ENCODE data around the gene ERFL. TPM values are rescaled to one million over a fixed set of nuclear protein-coding genes. Genes with fewer than 3 reads are reported as not detected.

ERFL gene
- total and polyA plus RNA-seq, 2 of the 8 experiments (the other 6 are each of a cell fraction or from before 2014, with no cell fraction given) = 0.12 TPM; not detected in 1

- 93% methylated on average over 13 of the region's 13 CpGs; no CpG with 5 or more reads in 1 of the 2 experiments for WGBS, 2 experiments (ENCODE audit: extremely low coverage in 1 of 2, insufficient coverage in 1 of 2, insufficient read length in 1 of 2, insufficient replicate concordance in 2 of 2, low coverage in 1 of 2, low lambda C conversion rate in 2 of 2, missing lambda C conversion rate in 1 of 2)
- H4K8ac ChIP-seq (ENCODE audit: extremely low read depth, insufficient read depth, low read length) = peak overlapping the region; percentile 57; the same call in 1 of the 2 replicates
- H3K56ac ChIP-seq (replicated peaks; ENCODE audit: insufficient read length, low read depth, low read length) = no peak overlapping the region
- peaks cover 3 to 10% (median 6%) of the 10 kb centered on the region in 4 experiments for H3K4me1 ChIP-seq (replicated peaks in 1 of 4; ENCODE audit: control insufficient read depth in 3 of 4, insufficient read depth in 4 of 4, low read length in 3 of 4)
- H3K4ac ChIP-seq (replicated peaks; ENCODE audit: insufficient read length, low read depth, low read length) = no peak overlapping the region
- no peaks in the 10 kb centered on the region for H3K79me1 ChIP-seq (ENCODE audit: low read depth, low read length)
- H2AFZ ChIP-seq (ENCODE audit: low read length) = no peak overlapping the region
- no peak overlapping the region for H2BK120ac ChIP-seq (replicated peaks; ENCODE audit: low read depth, low read length)
- no peak overlapping the region for H3K4me3 ChIP-seq (ENCODE audit: extremely low read depth in 1 of 4, insufficient read depth in 2 of 4, low read depth in 3 of 4, low read length in 4 of 4)
- H2BK5ac ChIP-seq (ENCODE audit: low read depth, low read length) = no peak overlapping the region; the same call in 1 of the 2 replicates
- peaks cover 0 to 5% (median 0%) of the 10 kb centered on the region in 4 experiments; a peak in 2 of 8 replicates for H3K36me3 ChIP-seq (ENCODE audit: control insufficient read depth in 2 of 4, insufficient read depth in 4 of 4, low read length in 3 of 4)
- no peak overlapping the region for H3K18ac ChIP-seq (ENCODE audit: extremely low read depth, low read length)
- no peak overlapping the region for H2BK20ac ChIP-seq (ENCODE audit: low read length)
- H3K27me3 ChIP-seq (replicated peaks in 1 of 4; ENCODE audit: control insufficient read depth in 3 of 4, extremely low read depth in 1 of 4, insufficient read depth in 3 of 4, low read length in 3 of 4) = no peaks in the 10 kb centered on the region
- DNase-seq (ENCODE audit: low read depth in 1 of 2, low spot score in 2 of 2) = no peak
- H4K20me1 ChIP-seq (replicated peaks in 1 of 2; ENCODE audit: control insufficient read depth in 1 of 2, insufficient read depth in 2 of 2, low read length in 2 of 2) = no peaks in the 10 kb centered on the region
- POLR2A ChIA-PET (ENCODE audit: partially characterized antibody) = interaction anchor here (1.1 to 4.0 kb wide), 4 partner anchors 17 to 96 kb away, joined by 3 to 54 read pairs (median 26); partner anchors contain the start of gene RPS19
- H3K9me3 ChIP-seq (ENCODE audit: insufficient read depth in 2 of 2, low read depth in 1 of 2, low read length in 1 of 2) = no peaks in the 10 kb centered on the region
- H3K27ac ChIP-seq (ENCODE audit: low read depth, low read length) = no peak overlapping the region
- H3K9ac ChIP-seq (replicated peaks in 1 of 4; ENCODE audit: extremely low read depth in 1 of 4, low read depth in 3 of 4, low read length in 3 of 4) = no peak overlapping the region
- H3K23me2 ChIP-seq (ENCODE audit: low read depth, low read length) = peaks cover 2% of the 10 kb centered on the region; the same call in 1 of the 2 replicates
- H2AK5ac ChIP-seq (ENCODE audit: low read depth, low read length) = no peak overlapping the region
- no peak overlapping the region for H2BK12ac ChIP-seq (ENCODE audit: low read depth, low read length)
- no peak for FAIRE-seq
- no peak overlapping the region for H4K5ac ChIP-seq (ENCODE audit: insufficient read length, low read depth, low read length)
- H3K4me2 ChIP-seq (ENCODE audit: insufficient read depth in 1 of 2, low read depth in 2 of 2, low read length in 2 of 2) = no peak overlapping the region
- no peak overlapping the region for H2BK15ac ChIP-seq (ENCODE audit: low read length)
- no peaks in the 10 kb centered on the region for H3K79me2 ChIP-seq (ENCODE audit: control insufficient read depth in 1 of 2, insufficient read depth in 2 of 2, low read length in 2 of 2)
- CTCF ChIA-PET (ENCODE audit: partially characterized antibody) = interaction anchor here (0.5 to 4.0 kb wide), 23 partner anchors 11 to 1489 kb away, joined by 3 to 33 read pairs (median 4); partner anchors contain the start of genes ATP1A3, ERFL and RPS19
- H4K91ac ChIP-seq (replicated peaks; ENCODE audit: insufficient read length, low read length) = no peak overlapping the region
- no peak overlapping the region for H3K14ac ChIP-seq (ENCODE audit: insufficient read length)
- no peak overlapping the region for H3K23ac ChIP-seq (ENCODE audit: insufficient read length)
- TF ChIP-seq RAD21 (IDR thresholded peaks at IDR 0.05 in 1 of 2, conservative IDR thresholded peaks at IDR 0.05 in 1 of 2; ENCODE audit: low read depth in 2 of 2, low read length in 2 of 2) = no peak
- no peak for TF ChIP-seq TAF7 (optimal IDR thresholded peaks at IDR 0.05; ENCODE audit: borderline replicate concordance, low read depth, low read length)
- TF ChIP-seq KDM1A (IDR thresholded peaks at IDR 0.05; ENCODE audit: borderline replicate concordance, low read length) = no peak
- TF ChIP-seq CTCF (IDR thresholded peaks at IDR 0.05; ENCODE audit: control extremely low read depth in 1 of 3, insufficient read depth in 1 of 3, low read depth in 1 of 3, low read length in 3 of 3) = no peak
- TF ChIP-seq EZH2 (IDR thresholded peaks at IDR 0.05; ENCODE audit: low read depth, low read length, severe bottlenecking) = no peak
- TF ChIP-seq SP2 (IDR thresholded peaks at IDR 0.05; ENCODE audit: low read length) = no peak
- no peak for TF ChIP-seq ZNF274 (IDR thresholded peaks at IDR 0.05; ENCODE audit: borderline replicate concordance, extremely low read depth, low read length)
- no peak for TF ChIP-seq TCF12 (IDR thresholded peaks at IDR 0.05; ENCODE audit: low read depth, low read length)
- no peak for TF ChIP-seq YY1 (IDR thresholded peaks at IDR 0.05; ENCODE audit: low read depth, low read length)
- no peak for TF ChIP-seq SP4 (IDR thresholded peaks at IDR 0.05; ENCODE audit: low read length)
Measured at GRCh38 chr19:41956621-41957020, 28.4 kb upstream of the ERFL start.

Measured in H1 (cell line).